Large intestine (tissue), 3 donors: ENCODE measurements around the gene MKRN3. TPM values are rescaled to one million over a fixed set of nuclear protein-coding genes. Genes with fewer than 3 reads are reported as not detected.
"Not testable (repeated sequence)": the region's sequence is repeated elsewhere in the genome, so short reads cannot be mapped to it uniquely, and the experiment has no call there.

Experiments
- DNase-seq, 2 donors: peaks; one replicate each; pipeline versions ENCODE4 v3.0.0 to v3.0.0-alpha.2; 2013
- H3K27ac ChIP-seq: one replicate; pipeline ENCODE4 v1.5.1; 2013; ENCODE audit warnings: low read length
- H3K27me3 ChIP-seq: 2 replicates; pipeline ENCODE4 v1.6.1; 2013; ENCODE audit warnings: low read length; ENCODE audit not compliant: control insufficient read depth, insufficient read depth
- H3K36me3 ChIP-seq: 2 replicates; pipeline ENCODE4 v1.6.1; 2013; ENCODE audit warnings: low read length; ENCODE audit not compliant: control insufficient read depth, insufficient read depth
- H3K4me1 ChIP-seq: one replicate; pipeline ENCODE4 v1.6.1; 2013; ENCODE audit warnings: low read length; ENCODE audit not compliant: control insufficient read depth, insufficient read depth
- H3K4me3 ChIP-seq: one replicate; pipeline ENCODE4 v1.5.1; 2013; ENCODE audit warnings: low read length
- H3K9me3 ChIP-seq: one replicate; pipeline ENCODE4 v1.6.1; 2013; ENCODE audit warnings: mild to moderate bottlenecking, low read depth, low read length, moderate library complexity; ENCODE audit not compliant: control insufficient read depth
- WGBS: methylation state at CpG from one replicate; pipeline ENCODE4 v1.1.5; 2013; ENCODE audit warnings: low lambda C conversion rate; ENCODE audit not compliant: insufficient coverage; 5-methylcytosine and 5-hydroxymethylcytosine counted together
- polyA plus RNA-seq: library from polyadenylated mRNA; unstranded; fragments of 120-200 nt; gene quantifications from one replicate; pipeline ENCODE4 v1.2.1, GENCODE V29; 2013

MKRN3 gene
- polyA plus RNA-seq, 1 donor = 0.91 TPM

GRCh38 chr15:23576061-23576460, 10.6 kb downstream of the MKRN3 start:
- no peaks in the 10 kb centered on the region for H3K36me3 ChIP-seq
- DNase-seq = peak; percentile 49 to 73
- no peak overlapping the region for H3K27ac ChIP-seq

GRCh38 chr15:23578521-23579150, 13.2 kb downstream of the MKRN3 start:
- DNase-seq = no peak
- no peak overlapping the region for H3K4me3 ChIP-seq
- no peak overlapping the region for H3K27ac ChIP-seq
- H3K36me3 ChIP-seq = no peaks in the 10 kb centered on the region
- WGBS = no CpG with 5 or more reads among the region's 4 CpGs
- H3K4me1 ChIP-seq = no peaks in the 10 kb centered on the region
- no peaks in the 10 kb centered on the region for H3K9me3 ChIP-seq
- no peaks in the 10 kb centered on the region for H3K27me3 ChIP-seq

More at GRCh38 chr15:23576061-23576460, 10.6 kb downstream of the MKRN3 start:
- H3K27me3 ChIP-seq = no peaks in the 10 kb centered on the region
- H3K4me1 ChIP-seq = no peaks in the 10 kb centered on the region
- no CpG with 5 or more reads among the region's 1 CpG for WGBS
- H3K4me3 ChIP-seq = no peak overlapping the region
- no peaks in the 10 kb centered on the region for H3K9me3 ChIP-seq

- no CpG with 5 or more reads among the region's 2 CpGs for WGBS
- Histone ChIP-seq H3K27ac (no peak overlapping the region), H3K4me3 (no peak overlapping the region), H3K36me3 (no peaks in the 10 kb centered on the region), H3K4me1 (no peaks in the 10 kb centered on the region), H3K9me3 (no peaks in the 10 kb centered on the region), H3K27me3 (no peaks in the 10 kb centered on the region)
- DNase-seq = no peak
Observed at GRCh38 chr15:23588268-23588667, 22.8 kb downstream of the MKRN3 start.

- no peak for DNase-seq
- no peak overlapping the region for H3K27ac ChIP-seq
- no CpG with 5 or more reads among the region's 3 CpGs for WGBS
- no peaks in the 10 kb centered on the region for H3K36me3 ChIP-seq
- no peak overlapping the region for H3K4me3 ChIP-seq
- no peaks in the 10 kb centered on the region for H3K4me1 ChIP-seq
- no peaks in the 10 kb centered on the region for H3K9me3 ChIP-seq
- no peaks in the 10 kb centered on the region for H3K27me3 ChIP-seq
Observed at GRCh38 chr15:23589012-23589411, 23.5 kb downstream of the MKRN3 start.

- H3K9me3 ChIP-seq = no peaks in the 10 kb centered on the region
- DNase-seq = no peak
- no peak overlapping the region for H3K27ac ChIP-seq
- no peak overlapping the region for H3K4me3 ChIP-seq
- no peaks in the 10 kb centered on the region for H3K27me3 ChIP-seq
- no peaks in the 10 kb centered on the region for H3K4me1 ChIP-seq
- H3K36me3 ChIP-seq = no peaks in the 10 kb centered on the region
- 93% methylated on average over 5 of the region's 7 CpGs for WGBS
Observed at GRCh38 chr15:23594252-23594770, 28.8 kb downstream of the MKRN3 start.

- no peak overlapping the region for H3K4me3 ChIP-seq
- H3K27ac ChIP-seq = no peak overlapping the region
- no peaks in the 10 kb centered on the region for H3K36me3 ChIP-seq
- H3K4me1 ChIP-seq = no peaks in the 10 kb centered on the region
- DNase-seq = no peak
- WGBS = no CpG with 5 or more reads among the region's 2 CpGs
- H3K27me3 ChIP-seq = no peaks in the 10 kb centered on the region
- no peaks in the 10 kb centered on the region for H3K9me3 ChIP-seq
Observed at GRCh38 chr15:23595368-23595767, 29.9 kb downstream of the MKRN3 start.

- WGBS = no CpG with 5 or more reads among the region's 5 CpGs
- no peak overlapping the region for H3K27ac ChIP-seq
Observed at GRCh38 chr15:23596736-23597135, 31.3 kb downstream of the MKRN3 start.

GRCh38 chr15:23597278-23597677, 31.8 kb downstream of the MKRN3 start:
- H3K36me3 ChIP-seq, DNase-seq, H3K4me1 ChIP-seq, H3K4me3 ChIP-seq, H3K27ac ChIP-seq, H3K9me3 ChIP-seq, H3K27me3 ChIP-seq: not testable (repeated sequence)
- no CpG with 5 or more reads among the region's 14 CpGs for WGBS

More at GRCh38 chr15:23596736-23597135, 31.3 kb downstream of the MKRN3 start:
- no peak overlapping the region for H3K4me3 ChIP-seq
- DNase-seq = no peak
- H3K36me3 ChIP-seq = no peaks in the 10 kb centered on the region
- no peaks in the 10 kb centered on the region for H3K27me3 ChIP-seq
- H3K4me1 ChIP-seq = no peaks in the 10 kb centered on the region
- H3K9me3 ChIP-seq = no peaks in the 10 kb centered on the region

- WGBS = no CpG with 5 or more reads among the region's 1 CpG
- Histone ChIP-seq H3K27me3 (no peaks in the 10 kb centered on the region), H3K36me3 (no peaks in the 10 kb centered on the region), H3K9me3 (no peaks in the 10 kb centered on the region), H3K4me1 (no peaks in the 10 kb centered on the region), H3K4me3 (no peak overlapping the region), H3K27ac (no peak overlapping the region)
- no peak for DNase-seq
Observed at GRCh38 chr15:23599053-23599452, 33.6 kb downstream of the MKRN3 start.

- WGBS = no CpG with 5 or more reads among the region's 6 CpGs
- no peak for DNase-seq
- Histone ChIP-seq H3K9me3 (no peaks in the 10 kb centered on the region), H3K27me3 (no peaks in the 10 kb centered on the region), H3K4me3 (no peak overlapping the region), H3K4me1 (no peaks in the 10 kb centered on the region), H3K27ac (no peak overlapping the region), H3K36me3 (no peaks in the 10 kb centered on the region)
Observed at GRCh38 chr15:23602124-23602523, 36.6 kb downstream of the MKRN3 start.

GRCh38 chr15:23606226-23606625, 40.8 kb downstream of the MKRN3 start:
- DNase-seq = no peak
- WGBS = no CpG with 5 or more reads among the region's 2 CpGs
- H3K36me3 ChIP-seq = no peaks in the 10 kb centered on the region
- H3K4me3 ChIP-seq = no peak overlapping the region
- no peak overlapping the region for H3K27ac ChIP-seq
- H3K4me1 ChIP-seq = no peaks in the 10 kb centered on the region
- H3K27me3 ChIP-seq = no peaks in the 10 kb centered on the region
- no peaks in the 10 kb centered on the region for H3K9me3 ChIP-seq
